K562 (cell line): ENCODE results near the gene SLC16A2. TPM values are rescaled to one million over a fixed set of nuclear protein-coding genes. Genes with fewer than 3 reads are reported as not detected.
"Not testable (repeated sequence)": the region's sequence is repeated elsewhere in the genome, so short reads cannot be mapped to it uniquely, and the experiment has no call there.

ENCODE experiments used
- ATAC-seq: fragments of 200-7000 bp; cut with Tn5 transposase; 3 replicates; pipeline ENCODE4 v1.9.1; 2020; ENCODE audit warnings: moderate library complexity
- BruUV-seq: library from RNA; stranded (reverse); fragments of 400-500 nt; replicated peaks from 2 replicates; lab custom pipeline; 2021; lab: Mats Ljungman, UMichigan
- CTCF ChIA-PET: fragments of 300-600 bp; formaldehyde crosslinking; extraction: SDS; loops from one replicate; lab custom pipeline; 2021; ENCODE audit warnings: low intra/inter-chr PET ratio; lab: Yijun Ruan, JAX
- POLR2A ChIA-PET: fragments of 300-600, 350-650 bp; sonication (Branson Sonifier 250); formaldehyde crosslinking; extraction: SDS; loops from one replicate; lab custom pipeline; 2021; ENCODE audit warnings: antibody characterized with exemption, inconsistent platforms; lab: Yijun Ruan, JAX
- DNase-seq, 4 experiments: peaks; one replicate each; pipeline versions ENCODE4 v3.0.0 to v3.0.0-alpha.2; 2011 to 2018; ENCODE audit warnings: low spot score in 3 of 4, mixed read lengths in 3 of 4; ENCODE audit errors: extremely low read depth in 1 of 4
- FAIRE-seq: peaks from 2 replicates; lab custom pipeline; 2011; peaks lifted over from hg19 to GRCh38; lab: Jason Lieb, UNC
- H2AFZ ChIP-seq: 2 replicates; pipeline ENCODE4 v1.6.0; 2011; ENCODE audit warnings: low read depth, low read length, control low read depth, inconsistent platforms
- H3K27ac ChIP-seq: fragments of 200-600 bp; 3 replicates; pipeline ENCODE4 v1.8.0; 2011; ENCODE audit warnings: low read depth, mild to moderate bottlenecking, control low read depth, inconsistent platforms, low read length, moderate library complexity, mixed read lengths; ENCODE audit errors: extremely low read depth
- H3K27me3 ChIP-seq, 2 experiments: fragments of 300-600 bp in 1 of 2; 2 replicates in 1 of 2; 3 replicates in 1 of 2; pipeline versions ENCODE4 v1.6.0 to v1.8.0; 2011; ENCODE audit warnings: inconsistent platforms in 2 of 2, low read length in 2 of 2, mild to moderate bottlenecking in 1 of 2, mixed read lengths in 1 of 2, moderate library complexity in 1 of 2; ENCODE audit not compliant: control insufficient read depth in 2 of 2, insufficient read depth in 2 of 2
- H3K36me3 ChIP-seq: fragments of 300-600 bp; 3 replicates; pipeline ENCODE4 v1.8.0; 2011; ENCODE audit warnings: mild to moderate bottlenecking, low read length, inconsistent platforms; ENCODE audit not compliant: control insufficient read depth, insufficient read depth
- H3K4me1 ChIP-seq, 2 experiments: fragments of 200-600 bp in 1 of 2; replicated peaks in 1 of 2; 2 replicates in 1 of 2; 3 replicates in 1 of 2; pipeline versions ENCODE4 v1.5.1 to v1.8.0; 2011; ENCODE audit warnings: inconsistent platforms in 2 of 2, low read length in 2 of 2, mild to moderate bottlenecking in 1 of 2, mixed read lengths in 1 of 2, moderate library complexity in 1 of 2; ENCODE audit not compliant: control insufficient read depth in 2 of 2, insufficient read depth in 2 of 2
- H3K4me2 ChIP-seq: 2 replicates; pipeline ENCODE4 v1.6.1; 2011; ENCODE audit warnings: low read length, control low read depth, inconsistent platforms, mixed read lengths; ENCODE audit not compliant: insufficient read depth
- H3K4me3 ChIP-seq: fragments of 200-600 bp; sonication (generic), shearing (Covaris generic); 2 replicates; pipeline ENCODE4 v1.5.1; 2016; ENCODE audit warnings: control low read depth, inconsistent platforms
- H3K79me2 ChIP-seq: fragments of 200-600 bp; 3 replicates; pipeline ENCODE4 v1.8.0; 2011; ENCODE audit warnings: low read length, inconsistent platforms; ENCODE audit not compliant: control insufficient read depth, insufficient read depth
- H3K9ac ChIP-seq, 2 experiments: 2 replicates each; pipeline versions ENCODE4 v1.6.0 to v1.6.1; 2011; ENCODE audit warnings: low read depth in 2 of 2, low read length in 2 of 2, control low read depth in 1 of 2, inconsistent platforms in 1 of 2, mild to moderate bottlenecking in 1 of 2, mixed read lengths in 1 of 2; ENCODE audit not compliant: insufficient read depth in 1 of 2
- H3K9me1 ChIP-seq: one replicate; pipeline ENCODE4 v1.6.0; 2011; ENCODE audit warnings: inconsistent platforms, mild to moderate bottlenecking, low read length, moderate library complexity; ENCODE audit not compliant: control insufficient read depth, insufficient read depth
- H3K9me3 ChIP-seq: replicated peaks from 2 replicates; pipeline ENCODE4 v1.5.1; 2011; ENCODE audit warnings: low read depth, low read length, inconsistent platforms; ENCODE audit not compliant: control insufficient read depth, insufficient read depth
- H4K20me1 ChIP-seq: replicated peaks from 2 replicates; pipeline ENCODE4 v1.6.1; 2011; ENCODE audit warnings: low read length, inconsistent platforms, mixed read lengths; ENCODE audit not compliant: control insufficient read depth, insufficient read depth
- CHD4 ChIP-seq: fragments of 200-600 bp; sonication (generic); IDR thresholded peaks from 3 replicates; pipeline ENCODE4 v1.6.1; 2012; ENCODE audit warnings: low read depth, mild to moderate bottlenecking, mixed read lengths, low read length, inconsistent platforms; ENCODE audit not compliant: insufficient read depth, insufficient replicate concordance, poor library complexity, severe bottlenecking
- CTBP1 ChIP-seq: fragments of 450-650 bp; IDR thresholded peaks from 2 replicates; pipeline ENCODE4 v1.6.1; 2016; ENCODE audit warnings: borderline replicate concordance
- DMBX1 ChIP-seq: fragments of 250-450 bp; sonication (Bioruptor Pico); IDR thresholded peaks from 2 replicates; pipeline ENCODE4 v1.8.0; 2022; ENCODE audit warnings: inconsistent platforms, mild to moderate bottlenecking, moderate library complexity, borderline replicate concordance
- FOXJ2 ChIP-seq: fragments of 200-800 bp; sonication (Bioruptor generic); IDR thresholded peaks from 2 replicates; pipeline ENCODE4 v1.6.1; 2016; ENCODE audit warnings: missing genetic modification characterization, missing compliant biosample characterization
- NELFE ChIP-seq: IDR thresholded peaks from 2 replicates; pipeline ENCODE4 v1.6.1; 2011; ENCODE audit warnings: mild to moderate bottlenecking; ENCODE audit not compliant: insufficient read depth, insufficient read length
- OTX1 ChIP-seq: fragments of 450-650 bp; formaldehyde crosslinking; IDR thresholded peaks from 2 replicates; pipeline ENCODE4 v1.4.0; 2022; ENCODE audit warnings: mild to moderate bottlenecking
- POLR2H ChIP-seq: IDR thresholded peaks from 2 replicates; pipeline ENCODE4 v1.6.1; 2016; ENCODE audit warnings: missing genetic modification characterization, low read depth, mild to moderate bottlenecking, control low read depth, missing compliant biosample characterization, moderate library complexity
- RBBP5 ChIP-seq: fragments of 200-600 bp; sonication (generic); IDR thresholded peaks from 2 replicates; pipeline ENCODE4 v1.6.1; 2012; ENCODE audit warnings: borderline replicate concordance, mild to moderate bottlenecking, low read length, control low read depth, inconsistent platforms; ENCODE audit not compliant: insufficient read depth, poor library complexity, severe bottlenecking
- WGBS: fragments of 100-300 bp; shearing (Covaris generic); methylation state at CpG from one replicate; pipeline ENCODE4 v1.1.6; 2016; ENCODE audit warnings: low coverage, mixed read lengths; ENCODE audit not compliant: insufficient coverage; ENCODE audit errors: missing lambda C conversion rate; 5-methylcytosine and 5-hydroxymethylcytosine counted together
- in situ Hi-C: fragments of 300-500 bp; cut with MboI; formaldehyde crosslinking; loops from 4 replicates; pipeline ENCODE4 v1.15.0; 2018; ENCODE audit warnings: inconsistent platforms, mixed read lengths
- intact Hi-C: fragments of 100-400 bp; cut with micrococcal nuclease; formaldehyde crosslinking; loops from 2 replicates; pipeline ENCODE4 v1.14.2; 2022
- polyA plus RNA-seq, 8 experiments: library from polyadenylated mRNA; depleted of rRNA in 4 of 8; stranded (reverse) in 5 of 8; unstranded in 3 of 8; fragments of >200 nt; fragmentation: Nextera tagmentation in 2 of 8; fragmentation: Illumina TruSeq in 1 of 8; extraction: Ambion mirVana in 2 of 8; extraction: Trizol in 1 of 8; gene quantifications; 2 replicates each; pipeline versions ENCODE4 v1.2.1 to v1.2.3, GENCODE V29; 2011 to 2014; ENCODE audit warnings: inconsistent platforms in 1 of 8, missing spikeins in 1 of 8
- total RNA-seq, 7 experiments: library from RNA; depleted of rRNA in 6 of 7; stranded (reverse); fragments of >200 nt in 6 of 7; fragmentation: Illumina TruSeq in 2 of 7; extraction: Trizol in 2 of 7; gene quantifications; 2 replicates each; pipeline versions ENCODE4 v1.2.1 to v1.2.3, GENCODE V29; 2011 to 2021; ENCODE audit warnings: low replicate concordance in 1 of 7
- TF ChIP-seq, protein P1 (sequence below): fragments of 250-450 bp; sonication (Bioruptor Pico); IDR thresholded peaks from 2 replicates; pipeline ENCODE4 v1.8.0; 2022; ENCODE audit warnings: inconsistent platforms, mild to moderate bottlenecking, moderate library complexity, borderline replicate concordance
- TF ChIP-seq, protein P2 (sequence below): sonication (generic); formaldehyde crosslinking; IDR thresholded peaks from 2 replicates; pipeline ENCODE4 v1.8.0; 2023; ENCODE audit warnings: missing genetic modification reagents, mild to moderate bottlenecking, borderline replicate concordance

The SLC16A2 gene
- total and polyA plus RNA-seq, 9 of the 15 experiments (the other 6 are each of a cell fraction or from before 2014, with no cell fraction given): 0.07 TPM; not detected in 8

DNA sequence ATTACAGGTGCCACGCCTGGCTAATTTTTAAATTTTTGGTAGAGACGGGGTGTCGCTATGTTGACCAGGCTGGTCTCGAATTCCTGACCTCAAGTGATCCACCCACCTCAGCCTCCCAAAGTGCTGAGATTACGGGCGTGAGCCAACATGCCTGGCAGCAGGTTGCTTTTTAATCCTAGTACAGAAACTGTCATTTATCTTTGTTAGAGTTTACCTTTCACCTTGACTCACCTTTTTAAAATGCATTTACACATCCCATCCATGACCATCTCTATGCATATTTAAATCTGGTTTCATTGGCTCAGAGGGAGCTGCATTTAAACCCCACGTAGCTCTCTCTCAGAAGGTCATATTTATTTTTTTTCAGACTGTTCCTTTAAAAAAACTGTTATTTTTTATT lies 31.9 kb downstream of the SLC16A2 start (continued):
- TF ChIP-seq POLR2H (tag) (no peak), NELFE (no peak), FOXJ2 (no peak), CHD4 (no peak), RBBP5 (no peak), DMBX1 (CRISPR knock-in tag) (no peak), OTX1 (CRISPR knock-in tag) (no peak), CTBP1 (no peak)
- TF ChIP-seq, protein P1, sequence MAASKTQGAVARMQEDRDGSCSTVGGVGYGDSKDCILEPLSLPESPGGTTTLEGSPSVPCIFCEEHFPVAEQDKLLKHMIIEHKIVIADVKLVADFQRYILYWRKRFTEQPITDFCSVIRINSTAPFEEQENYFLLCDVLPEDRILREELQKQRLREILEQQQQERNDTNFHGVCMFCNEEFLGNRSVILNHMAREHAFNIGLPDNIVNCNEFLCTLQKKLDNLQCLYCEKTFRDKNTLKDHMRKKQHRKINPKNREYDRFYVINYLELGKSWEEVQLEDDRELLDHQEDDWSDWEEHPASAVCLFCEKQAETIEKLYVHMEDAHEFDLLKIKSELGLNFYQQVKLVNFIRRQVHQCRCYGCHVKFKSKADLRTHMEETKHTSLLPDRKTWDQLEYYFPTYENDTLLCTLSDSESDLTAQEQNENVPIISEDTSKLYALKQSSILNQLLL (CRISPR knock-in tag): no peak
- TF ChIP-seq, protein P2, sequence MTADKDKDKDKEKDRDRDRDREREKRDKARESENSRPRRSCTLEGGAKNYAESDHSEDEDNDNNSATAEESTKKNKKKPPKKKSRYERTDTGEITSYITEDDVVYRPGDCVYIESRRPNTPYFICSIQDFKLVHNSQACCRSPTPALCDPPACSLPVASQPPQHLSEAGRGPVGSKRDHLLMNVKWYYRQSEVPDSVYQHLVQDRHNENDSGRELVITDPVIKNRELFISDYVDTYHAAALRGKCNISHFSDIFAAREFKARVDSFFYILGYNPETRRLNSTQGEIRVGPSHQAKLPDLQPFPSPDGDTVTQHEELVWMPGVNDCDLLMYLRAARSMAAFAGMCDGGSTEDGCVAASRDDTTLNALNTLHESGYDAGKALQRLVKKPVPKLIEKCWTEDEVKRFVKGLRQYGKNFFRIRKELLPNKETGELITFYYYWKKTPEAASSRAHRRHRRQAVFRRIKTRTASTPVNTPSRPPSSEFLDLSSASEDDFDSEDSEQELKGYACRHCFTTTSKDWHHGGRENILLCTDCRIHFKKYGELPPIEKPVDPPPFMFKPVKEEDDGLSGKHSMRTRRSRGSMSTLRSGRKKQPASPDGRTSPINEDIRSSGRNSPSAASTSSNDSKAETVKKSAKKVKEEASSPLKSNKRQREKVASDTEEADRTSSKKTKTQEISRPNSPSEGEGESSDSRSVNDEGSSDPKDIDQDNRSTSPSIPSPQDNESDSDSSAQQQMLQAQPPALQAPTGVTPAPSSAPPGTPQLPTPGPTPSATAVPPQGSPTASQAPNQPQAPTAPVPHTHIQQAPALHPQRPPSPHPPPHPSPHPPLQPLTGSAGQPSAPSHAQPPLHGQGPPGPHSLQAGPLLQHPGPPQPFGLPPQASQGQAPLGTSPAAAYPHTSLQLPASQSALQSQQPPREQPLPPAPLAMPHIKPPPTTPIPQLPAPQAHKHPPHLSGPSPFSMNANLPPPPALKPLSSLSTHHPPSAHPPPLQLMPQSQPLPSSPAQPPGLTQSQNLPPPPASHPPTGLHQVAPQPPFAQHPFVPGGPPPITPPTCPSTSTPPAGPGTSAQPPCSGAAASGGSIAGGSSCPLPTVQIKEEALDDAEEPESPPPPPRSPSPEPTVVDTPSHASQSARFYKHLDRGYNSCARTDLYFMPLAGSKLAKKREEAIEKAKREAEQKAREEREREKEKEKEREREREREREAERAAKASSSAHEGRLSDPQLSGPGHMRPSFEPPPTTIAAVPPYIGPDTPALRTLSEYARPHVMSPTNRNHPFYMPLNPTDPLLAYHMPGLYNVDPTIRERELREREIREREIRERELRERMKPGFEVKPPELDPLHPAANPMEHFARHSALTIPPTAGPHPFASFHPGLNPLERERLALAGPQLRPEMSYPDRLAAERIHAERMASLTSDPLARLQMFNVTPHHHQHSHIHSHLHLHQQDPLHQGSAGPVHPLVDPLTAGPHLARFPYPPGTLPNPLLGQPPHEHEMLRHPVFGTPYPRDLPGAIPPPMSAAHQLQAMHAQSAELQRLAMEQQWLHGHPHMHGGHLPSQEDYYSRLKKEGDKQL (CRISPR knock-in tag): no peak

DNA sequence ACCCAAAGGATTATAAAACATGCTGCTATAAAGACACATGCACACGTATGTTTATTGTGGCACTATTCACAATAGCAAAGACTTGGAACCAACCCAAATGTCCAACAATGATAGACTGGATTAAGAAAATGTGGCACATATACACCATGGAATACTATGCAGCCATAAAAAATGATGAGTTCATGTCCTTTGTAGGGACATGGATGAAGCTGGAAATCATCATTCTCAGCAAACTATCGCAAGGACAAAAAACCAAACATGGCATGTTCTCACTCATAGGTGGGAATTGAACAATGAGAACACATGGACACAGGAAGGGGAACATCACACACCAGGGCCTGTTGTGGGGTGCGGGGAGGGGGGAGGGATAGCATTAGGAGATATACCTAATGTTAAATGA lies 32.9 kb downstream of the SLC16A2 start:
- POLR2A ChIA-PET, H2AFZ ChIP-seq, DNase-seq, H3K9me1 ChIP-seq, in situ Hi-C loops, H3K27ac ChIP-seq, H3K9me3 ChIP-seq, CTCF ChIA-PET, H4K20me1 ChIP-seq, H3K4me1 ChIP-seq, H3K4me2 ChIP-seq, BruUV-seq, H3K36me3 ChIP-seq, FAIRE-seq, H3K4me3 ChIP-seq, ATAC-seq, intact Hi-C loops, H3K27me3 ChIP-seq, H3K79me2 ChIP-seq, H3K9ac ChIP-seq: not testable (repeated sequence)
- WGBS: no CpG with 5 or more reads among the region's 3 CpGs
